Bronchial epithelial cell (primary cell): ENCODE data around the gene HOXB2. TPM values are rescaled to one million over a fixed set of nuclear protein-coding genes. Genes with fewer than 3 reads are reported as not detected.
"Not testable (repeated sequence)": the region's sequence is repeated elsewhere in the genome, so short reads cannot be mapped to it uniquely, and the experiment has no call there.

Experiments
- DNase-seq: peaks from one replicate; pipeline ENCODE4 v3.0.0-alpha.2; 2010; ENCODE audit warnings: low read depth
- FAIRE-seq: peaks from 2 replicates; lab custom pipeline; 2011; peaks lifted over from hg19 to GRCh38; lab: Jason Lieb, UNC
- H3K27me3 ChIP-seq: 2 replicates; pipeline ENCODE4 v1.5.1; 2011; ENCODE audit warnings: low read length; ENCODE audit not compliant: control insufficient read depth, insufficient read depth
- H3K36me3 ChIP-seq: 2 replicates; pipeline ENCODE4 v1.5.1; 2011; ENCODE audit warnings: low read length; ENCODE audit not compliant: control insufficient read depth, insufficient read depth
- H3K4me3 ChIP-seq: 2 replicates; pipeline ENCODE4 v1.5.1; 2011; ENCODE audit warnings: mild to moderate bottlenecking, low read depth, low read length, control low read depth
- CTCF ChIP-seq: IDR thresholded peaks from 2 replicates; pipeline ENCODE4 v1.5.1; 2011; ENCODE audit warnings: mild to moderate bottlenecking, moderate library complexity, low read length, control low read depth, inconsistent platforms; ENCODE audit not compliant: insufficient read depth, severe bottlenecking
- total RNA-seq: library from RNA; depleted of rRNA; stranded (reverse); fragments of >200 nt; gene quantifications from 2 replicates; pipeline ENCODE4 v1.2.1, GENCODE V29; 2014

HOXB2 gene
- total RNA-seq, 1 donor from 2014 or later: not detected

DNA sequence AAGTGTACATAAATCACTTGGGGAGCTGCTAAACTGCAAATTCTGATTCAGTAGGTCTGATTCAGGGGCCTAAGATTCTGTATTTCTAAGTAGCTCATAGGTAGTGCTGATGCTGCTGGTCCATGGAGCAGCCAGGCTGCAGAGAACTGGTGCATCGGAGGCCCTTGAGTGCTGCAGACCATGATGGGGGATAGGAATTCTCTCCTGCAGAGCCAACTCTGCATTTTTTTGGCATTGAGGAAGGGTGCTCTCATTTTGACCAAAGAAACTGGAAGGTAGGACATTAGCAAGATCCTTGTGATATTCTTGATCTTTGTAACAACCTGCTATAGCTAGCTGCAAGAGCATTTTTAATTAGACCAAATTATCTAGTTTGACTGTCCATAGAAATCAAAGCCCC, 4.7 kb downstream of the HOXB2 start:
- no peak overlapping the region for H3K4me3 ChIP-seq
- peaks cover 44% of the 10 kb centered on the region for H3K27me3 ChIP-seq
- no peak for FAIRE-seq
- no peak for DNase-seq
- H3K36me3 ChIP-seq: no peaks in the 10 kb centered on the region
- TF ChIP-seq CTCF: no peak

DNA sequence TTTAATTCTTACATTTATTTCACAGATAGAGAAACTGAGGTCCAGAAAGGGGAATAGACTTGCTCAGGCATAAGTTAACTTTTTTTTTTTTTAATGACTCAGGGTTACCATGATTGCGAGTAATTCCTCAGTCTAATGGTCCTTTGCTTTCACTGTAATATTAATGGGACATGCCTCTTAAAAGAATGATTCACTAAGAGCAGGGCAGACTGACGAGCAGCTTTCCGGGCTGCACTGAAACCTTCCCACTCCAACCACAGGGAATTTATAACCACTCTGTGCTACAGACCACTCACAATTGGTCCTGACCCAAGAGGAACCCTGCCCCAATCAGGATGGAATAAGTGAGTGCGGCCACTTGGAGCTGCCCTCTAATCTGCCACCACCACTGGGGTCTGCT, 5.7 kb downstream of the HOXB2 start:
- H3K36me3 ChIP-seq: no peaks in the 10 kb centered on the region
- FAIRE-seq (no peak), DNase-seq (peak; percentile 30)
- peaks cover 37% of the 10 kb centered on the region for H3K27me3 ChIP-seq
- no peak for TF ChIP-seq CTCF
- H3K4me3 ChIP-seq: no peak overlapping the region

DNA sequence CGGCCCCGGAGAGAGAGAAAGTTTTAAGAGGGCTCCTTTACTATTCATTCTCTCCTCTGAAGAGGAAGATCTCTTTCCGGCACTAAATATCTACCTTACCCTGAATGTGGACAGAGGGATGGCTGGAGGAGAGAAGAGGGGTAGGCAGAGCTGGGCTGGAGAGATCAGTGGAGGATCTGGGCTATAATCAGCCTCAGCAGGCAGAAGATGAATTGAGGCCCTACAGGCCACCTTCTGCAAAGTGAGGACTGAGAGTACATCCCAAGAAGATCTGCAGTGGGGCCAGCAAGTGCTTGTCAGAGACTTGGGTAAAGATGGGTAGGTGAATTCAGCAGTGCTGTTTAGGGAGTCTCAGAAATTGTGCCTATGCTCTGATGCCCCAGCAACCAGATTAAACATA, 7.6 kb downstream of the HOXB2 start:
- no peaks in the 10 kb centered on the region for H3K36me3 ChIP-seq
- peaks cover 26% of the 10 kb centered on the region for H3K27me3 ChIP-seq
- no peak for TF ChIP-seq CTCF
- no peak for DNase-seq
- no peak overlapping the region for H3K4me3 ChIP-seq
- no peak for FAIRE-seq

DNA sequence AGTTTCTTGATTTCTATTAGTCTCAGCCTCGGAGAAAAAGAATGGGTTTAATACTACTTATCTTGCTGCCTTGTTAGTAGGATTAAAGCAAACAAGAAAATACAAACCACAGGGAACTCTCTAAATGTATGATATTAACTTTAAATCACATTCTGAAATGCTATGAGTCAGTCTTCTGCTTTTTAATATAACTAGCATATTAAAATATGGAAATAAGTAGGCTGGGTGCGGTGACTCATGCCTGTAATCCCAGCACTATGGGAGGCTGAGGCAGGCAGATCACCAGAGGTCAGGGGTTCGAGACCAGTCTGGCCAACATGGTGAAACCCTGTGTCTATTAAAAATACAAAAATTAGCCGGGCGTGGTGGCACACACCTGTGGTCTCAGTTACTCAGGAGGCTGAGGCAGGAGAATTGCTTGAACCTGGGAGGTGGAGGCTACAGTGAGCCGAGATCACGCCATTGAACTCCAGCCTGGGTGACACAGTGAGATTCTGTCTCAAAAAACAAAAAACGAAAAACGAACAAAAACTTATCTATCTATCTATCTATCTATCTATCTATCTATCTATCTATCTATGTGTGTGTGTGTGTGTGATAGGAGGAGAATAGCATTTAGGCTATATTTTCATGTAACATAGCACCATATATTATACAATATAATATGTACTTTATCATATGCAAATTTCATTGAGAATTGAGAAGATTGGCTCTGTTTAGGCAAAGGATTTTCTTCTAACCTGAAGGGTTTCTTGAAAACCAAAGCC, 8.9 kb downstream of the HOXB2 start:
- DNase-seq, H3K4me3 ChIP-seq, H3K36me3 ChIP-seq, FAIRE-seq: not testable (repeated sequence)
- peaks cover 23% of the 10 kb centered on the region for H3K27me3 ChIP-seq

DNA sequence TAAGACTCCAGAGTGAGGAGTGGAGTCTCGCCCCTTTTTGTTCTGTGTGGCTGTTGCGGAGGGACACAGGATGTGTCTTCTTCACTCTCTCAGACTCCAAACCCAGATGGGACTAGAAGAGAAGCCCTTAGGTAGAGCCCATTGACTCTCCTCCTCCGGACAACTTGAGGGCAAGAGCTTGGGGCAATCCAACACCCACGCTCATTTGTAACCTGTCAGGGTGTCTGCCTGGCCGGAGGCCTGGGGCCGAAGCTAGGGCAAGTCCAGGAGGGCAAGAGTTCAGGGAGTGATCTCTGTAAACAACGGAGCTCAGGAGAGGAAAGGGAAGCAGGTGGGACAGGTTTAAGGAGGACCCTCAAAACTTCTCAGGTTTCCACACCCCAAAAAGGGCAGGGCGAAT, 12.6 kb downstream of the HOXB2 start:
- H3K36me3 ChIP-seq: no peaks in the 10 kb centered on the region
- H3K4me3 ChIP-seq: no peak overlapping the region
- no peak for TF ChIP-seq CTCF
- peaks cover 45% of the 10 kb centered on the region for H3K27me3 ChIP-seq
- DNase-seq: no peak
- no peak for FAIRE-seq

GRCh38 chr17:48530887-48531272, 14.0 kb downstream of the HOXB2 start, which contains the start of gene HOXB1:
HOXB1 (minus strand) TSS chr17:48531011; CDS start chr17:48530904, 107 bp downstream.
- TF ChIP-seq CTCF: no peak
- no peak for DNase-seq
- H3K27me3 ChIP-seq: peaks cover 55% of the 10 kb centered on the region
- no peak within 1 kb of the TSS for H3K4me3 ChIP-seq
- no peak for FAIRE-seq
- H3K36me3 ChIP-seq: no peaks in the 10 kb centered on the region
